HCT116 (cell line): ENCODE measurements around the gene CASP8AP2.

Experiments
- CBX3 ChIP-seq: IDR thresholded peaks from 2 replicates; pipeline ENCODE4 v1.6.1; 2012; ENCODE audit warnings: low read depth
- CEBPB ChIP-seq: IDR thresholded peaks from 2 replicates; pipeline ENCODE4 v1.6.1; 2012; ENCODE audit warnings: low read depth
- EZH2 ChIP-seq: fragments of 200-600 bp; sonication (generic); IDR thresholded peaks from 2 replicates; pipeline ENCODE4 v1.6.1; 2017; ENCODE audit warnings: antibody characterized with exemption, mixed run types
- POLR2A ChIP-seq: IDR thresholded peaks from 2 replicates; pipeline ENCODE4 v1.7.0; 2011; ENCODE audit warnings: borderline replicate concordance; ENCODE audit not compliant: insufficient read depth, insufficient read length; ENCODE audit errors: extremely low read depth
- POLR2AphosphoS5 ChIP-seq: IDR thresholded peaks from 2 replicates; pipeline ENCODE4 v1.6.1; 2011; ENCODE audit warnings: mild to moderate bottlenecking, low read depth, low read length, moderate library complexity
- RAD21 ChIP-seq: IDR thresholded peaks from 2 replicates; pipeline ENCODE4 v1.6.1; 2012; ENCODE audit warnings: low read depth, mild to moderate bottlenecking
- SP1 ChIP-seq: IDR thresholded peaks from 2 replicates; pipeline ENCODE4 v1.6.1; 2012; ENCODE audit warnings: low read depth
- TCF7L2 ChIP-seq: IDR thresholded peaks from 2 replicates; pipeline ENCODE4 v1.7.0; 2011; ENCODE audit warnings: borderline replicate concordance, inconsistent platforms; ENCODE audit not compliant: insufficient read depth, insufficient read length; ENCODE audit errors: extremely low read depth
- ZFX ChIP-seq: fragments of 450-650 bp; IDR thresholded peaks from 2 replicates; pipeline ENCODE4 v1.6.1; 2017
- TF ChIP-seq, protein P1 (sequence below): IDR thresholded peaks from 2 replicates; pipeline ENCODE4 v1.6.1; 2012
- TF ChIP-seq, protein P2 (sequence below), 3 experiments: fragments of 200-600 bp in 1 of 3; sonication (generic) in 1 of 3; IDR thresholded peaks in 2 of 3; conservative IDR thresholded peaks in 1 of 3; 2 replicates each; pipeline ENCODE4 v1.5.1; 2012 to 2017; ENCODE audit warnings: low read depth in 2 of 3, low read length in 2 of 3, antibody characterized with exemption in 1 of 3, borderline replicate concordance in 1 of 3, control low read depth in 1 of 3, mild to moderate bottlenecking in 1 of 3, mixed read lengths in 1 of 3, mixed run types in 1 of 3, moderate library complexity in 1 of 3; ENCODE audit not compliant: insufficient read depth in 1 of 3
- TF ChIP-seq, protein P3 (sequence below): IDR thresholded peaks from 2 replicates; pipeline ENCODE4 v1.6.1; 2012; ENCODE audit warnings: low read depth

DNA sequence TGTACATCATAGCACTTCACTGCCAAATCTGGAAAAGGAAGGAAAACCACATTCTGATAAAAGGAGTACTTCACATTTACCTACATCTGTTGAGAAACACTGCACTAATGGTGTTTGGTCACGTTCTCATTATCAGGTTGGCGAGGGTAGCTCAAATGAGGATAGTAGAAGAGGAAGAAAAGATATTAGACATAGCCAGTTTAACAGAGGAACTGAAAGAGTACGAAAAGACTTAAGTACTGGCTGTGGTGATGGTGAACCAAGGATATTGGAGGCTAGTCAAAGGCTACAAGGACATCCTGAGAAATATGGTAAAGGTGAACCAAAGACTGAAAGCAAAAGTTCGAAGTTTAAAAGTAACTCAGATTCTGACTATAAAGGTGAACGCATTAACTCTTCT lies 32.6 kb downstream of the CASP8AP2 start:
- TF ChIP-seq, protein P1, sequence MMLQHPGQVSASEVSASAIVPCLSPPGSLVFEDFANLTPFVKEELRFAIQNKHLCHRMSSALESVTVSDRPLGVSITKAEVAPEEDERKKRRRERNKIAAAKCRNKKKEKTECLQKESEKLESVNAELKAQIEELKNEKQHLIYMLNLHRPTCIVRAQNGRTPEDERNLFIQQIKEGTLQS: no peak
- TF ChIP-seq TCF7L2 (no peak), SP1 (no peak), RAD21 (no peak), POLR2A (no peak), ZFX (no peak), POLR2AphosphoS5 (no peak), EZH2 (no peak), CBX3 (no peak), CEBPB (no peak)
- TF ChIP-seq, protein P2, sequence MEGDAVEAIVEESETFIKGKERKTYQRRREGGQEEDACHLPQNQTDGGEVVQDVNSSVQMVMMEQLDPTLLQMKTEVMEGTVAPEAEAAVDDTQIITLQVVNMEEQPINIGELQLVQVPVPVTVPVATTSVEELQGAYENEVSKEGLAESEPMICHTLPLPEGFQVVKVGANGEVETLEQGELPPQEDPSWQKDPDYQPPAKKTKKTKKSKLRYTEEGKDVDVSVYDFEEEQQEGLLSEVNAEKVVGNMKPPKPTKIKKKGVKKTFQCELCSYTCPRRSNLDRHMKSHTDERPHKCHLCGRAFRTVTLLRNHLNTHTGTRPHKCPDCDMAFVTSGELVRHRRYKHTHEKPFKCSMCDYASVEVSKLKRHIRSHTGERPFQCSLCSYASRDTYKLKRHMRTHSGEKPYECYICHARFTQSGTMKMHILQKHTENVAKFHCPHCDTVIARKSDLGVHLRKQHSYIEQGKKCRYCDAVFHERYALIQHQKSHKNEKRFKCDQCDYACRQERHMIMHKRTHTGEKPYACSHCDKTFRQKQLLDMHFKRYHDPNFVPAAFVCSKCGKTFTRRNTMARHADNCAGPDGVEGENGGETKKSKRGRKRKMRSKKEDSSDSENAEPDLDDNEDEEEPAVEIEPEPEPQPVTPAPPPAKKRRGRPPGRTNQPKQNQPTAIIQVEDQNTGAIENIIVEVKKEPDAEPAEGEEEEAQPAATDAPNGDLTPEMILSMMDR (IDR thresholded peaks at IDR 0.05 in 2 of 3, conservative IDR thresholded peaks at IDR 0.05 in 1 of 3; ENCODE audit: borderline replicate concordance in 1 of 3, insufficient read depth in 1 of 3, low read depth in 2 of 3, low read length in 2 of 3): no peak
- TF ChIP-seq, protein P3, sequence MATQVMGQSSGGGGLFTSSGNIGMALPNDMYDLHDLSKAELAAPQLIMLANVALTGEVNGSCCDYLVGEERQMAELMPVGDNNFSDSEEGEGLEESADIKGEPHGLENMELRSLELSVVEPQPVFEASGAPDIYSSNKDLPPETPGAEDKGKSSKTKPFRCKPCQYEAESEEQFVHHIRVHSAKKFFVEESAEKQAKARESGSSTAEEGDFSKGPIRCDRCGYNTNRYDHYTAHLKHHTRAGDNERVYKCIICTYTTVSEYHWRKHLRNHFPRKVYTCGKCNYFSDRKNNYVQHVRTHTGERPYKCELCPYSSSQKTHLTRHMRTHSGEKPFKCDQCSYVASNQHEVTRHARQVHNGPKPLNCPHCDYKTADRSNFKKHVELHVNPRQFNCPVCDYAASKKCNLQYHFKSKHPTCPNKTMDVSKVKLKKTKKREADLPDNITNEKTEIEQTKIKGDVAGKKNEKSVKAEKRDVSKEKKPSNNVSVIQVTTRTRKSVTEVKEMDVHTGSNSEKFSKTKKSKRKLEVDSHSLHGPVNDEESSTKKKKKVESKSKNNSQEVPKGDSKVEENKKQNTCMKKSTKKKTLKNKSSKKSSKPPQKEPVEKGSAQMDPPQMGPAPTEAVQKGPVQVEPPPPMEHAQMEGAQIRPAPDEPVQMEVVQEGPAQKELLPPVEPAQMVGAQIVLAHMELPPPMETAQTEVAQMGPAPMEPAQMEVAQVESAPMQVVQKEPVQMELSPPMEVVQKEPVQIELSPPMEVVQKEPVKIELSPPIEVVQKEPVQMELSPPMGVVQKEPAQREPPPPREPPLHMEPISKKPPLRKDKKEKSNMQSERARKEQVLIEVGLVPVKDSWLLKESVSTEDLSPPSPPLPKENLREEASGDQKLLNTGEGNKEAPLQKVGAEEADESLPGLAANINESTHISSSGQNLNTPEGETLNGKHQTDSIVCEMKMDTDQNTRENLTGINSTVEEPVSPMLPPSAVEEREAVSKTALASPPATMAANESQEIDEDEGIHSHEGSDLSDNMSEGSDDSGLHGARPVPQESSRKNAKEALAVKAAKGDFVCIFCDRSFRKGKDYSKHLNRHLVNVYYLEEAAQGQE: no peak
